Vein endothelial cell (primary cell): Measurements from ENCODE around the gene TIMM50. TPM values are rescaled to one million over a fixed set of nuclear protein-coding genes. Genes with fewer than 3 reads are reported as not detected.

Experiments used
- total RNA-seq: library from RNA; depleted of rRNA; stranded (reverse); fragments of >200 nt; gene quantifications from 2 replicates; pipeline ENCODE4 v1.2.3, GENCODE V29; 2012

Gene TIMM50
- total RNA-seq = 55.0 and 57.8 TPM in 2 replicates

GRCh38 chr19:39480337-39481228, at the start of gene TIMM50:
TSS of gene TIMM50 (plus strand) at chr19:39480838. CDS start at chr19:39480854, 16 bp downstream.

GRCh38 chr19:39435499-39436349, 44.9 kb upstream of the TIMM50 start, which contains the start of gene RPS16:
TSS of gene RPS16 (minus strand) at chr19:39435949. CDS start at chr19:39435895, 54 bp downstream.

GRCh38 chr19:39445196-39446111, 35.2 kb upstream of the TIMM50 start, which contains the start of gene SUPT5H:
TSS of gene SUPT5H (plus strand) at chr19:39445582. CDS start at chr19:39445891, 309 bp downstream.

DNA sequence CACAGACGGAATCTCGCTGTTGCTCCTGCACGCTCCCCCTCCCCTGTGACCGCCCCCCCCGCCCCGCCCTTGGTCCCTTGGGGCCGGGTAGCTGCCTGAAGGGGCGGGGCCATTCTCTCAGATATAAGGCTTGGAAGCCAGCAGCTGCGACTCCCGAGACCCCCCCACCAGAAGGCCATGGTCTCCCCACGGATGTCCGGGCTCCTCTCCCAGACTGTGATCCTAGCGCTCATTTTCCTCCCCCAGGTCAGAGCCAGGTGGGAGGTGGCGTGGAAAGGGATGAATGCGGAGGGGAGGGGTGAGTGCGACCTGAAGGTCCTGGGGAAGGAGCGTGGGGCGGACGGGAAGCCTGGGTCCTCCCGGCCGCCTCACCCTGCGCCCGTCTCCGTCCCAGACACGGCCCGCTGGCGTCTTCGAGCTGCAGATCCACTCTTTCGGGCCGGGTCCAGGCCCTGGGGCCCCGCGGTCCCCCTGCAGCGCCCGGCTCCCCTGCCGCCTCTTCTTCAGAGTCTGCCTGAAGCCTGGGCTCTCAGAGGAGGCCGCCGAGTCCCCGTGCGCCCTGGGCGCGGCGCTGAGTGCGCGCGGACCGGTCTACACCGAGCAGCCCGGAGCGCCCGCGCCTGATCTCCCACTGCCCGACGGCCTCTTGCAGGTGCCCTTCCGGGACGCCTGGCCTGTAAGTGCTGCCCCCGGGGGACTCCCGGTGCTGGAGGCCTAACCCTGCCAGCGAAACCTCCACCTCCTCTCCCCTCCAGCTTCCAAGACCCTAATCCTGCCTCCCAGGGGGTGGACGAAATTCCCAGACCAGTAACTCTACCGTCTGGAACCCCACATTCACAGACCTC, 18.4 kb downstream of the TIMM50 start, which contains the start of gene DLL3:
Gene DLL3 (plus strand): TSS at position 150 of the 845 bp plus-strand sequence. CDS start 28 bp downstream, at position 178.

DNA sequence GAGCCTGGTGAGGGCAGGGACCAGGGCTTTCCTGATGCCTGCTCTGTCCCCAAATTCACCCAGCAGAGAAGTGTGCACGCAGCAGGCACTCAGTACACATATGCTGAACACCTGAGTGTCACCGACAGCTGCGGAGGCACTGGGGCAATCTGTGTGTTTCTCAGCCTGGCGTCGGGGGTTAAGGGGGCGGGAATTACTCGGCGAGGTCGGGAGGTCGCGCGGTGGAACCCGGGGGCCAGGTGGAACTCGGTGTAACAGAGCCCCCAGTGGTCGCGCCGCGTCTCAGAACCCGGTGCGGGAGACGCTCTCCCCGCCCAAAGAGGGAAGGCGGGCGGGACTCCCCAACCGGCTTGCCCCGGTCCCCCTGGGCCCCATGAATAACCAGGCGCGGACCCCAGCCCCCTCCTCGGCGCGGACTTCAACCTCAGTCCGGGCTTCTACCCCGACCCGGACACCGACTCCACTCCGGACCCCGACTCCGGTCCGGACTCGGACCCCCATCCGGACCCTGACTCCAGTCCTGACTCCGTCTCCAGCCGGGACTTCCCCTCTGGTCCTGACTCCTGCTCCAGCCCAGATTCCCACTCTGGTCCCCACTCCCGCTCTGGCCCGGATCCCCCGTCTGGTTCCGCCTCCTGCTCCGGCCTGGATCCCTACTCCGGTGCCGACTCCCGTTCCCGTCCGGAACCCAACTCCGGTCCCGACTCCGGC, 34.4 kb downstream of the TIMM50 start, which contains the start of gene SELENOV:
Gene SELENOV (plus strand): TSS at position 300 of the 711 bp plus-strand sequence. CDS start 74 bp downstream, at position 374.

GRCh38 chr19:39532233-39533002, 51.8 kb downstream of the TIMM50 start, which contains the start of gene EID2B:
TSS of gene EID2B (minus strand) at chr19:39532852. CDS start at chr19:39532802, 50 bp downstream.

DNA sequence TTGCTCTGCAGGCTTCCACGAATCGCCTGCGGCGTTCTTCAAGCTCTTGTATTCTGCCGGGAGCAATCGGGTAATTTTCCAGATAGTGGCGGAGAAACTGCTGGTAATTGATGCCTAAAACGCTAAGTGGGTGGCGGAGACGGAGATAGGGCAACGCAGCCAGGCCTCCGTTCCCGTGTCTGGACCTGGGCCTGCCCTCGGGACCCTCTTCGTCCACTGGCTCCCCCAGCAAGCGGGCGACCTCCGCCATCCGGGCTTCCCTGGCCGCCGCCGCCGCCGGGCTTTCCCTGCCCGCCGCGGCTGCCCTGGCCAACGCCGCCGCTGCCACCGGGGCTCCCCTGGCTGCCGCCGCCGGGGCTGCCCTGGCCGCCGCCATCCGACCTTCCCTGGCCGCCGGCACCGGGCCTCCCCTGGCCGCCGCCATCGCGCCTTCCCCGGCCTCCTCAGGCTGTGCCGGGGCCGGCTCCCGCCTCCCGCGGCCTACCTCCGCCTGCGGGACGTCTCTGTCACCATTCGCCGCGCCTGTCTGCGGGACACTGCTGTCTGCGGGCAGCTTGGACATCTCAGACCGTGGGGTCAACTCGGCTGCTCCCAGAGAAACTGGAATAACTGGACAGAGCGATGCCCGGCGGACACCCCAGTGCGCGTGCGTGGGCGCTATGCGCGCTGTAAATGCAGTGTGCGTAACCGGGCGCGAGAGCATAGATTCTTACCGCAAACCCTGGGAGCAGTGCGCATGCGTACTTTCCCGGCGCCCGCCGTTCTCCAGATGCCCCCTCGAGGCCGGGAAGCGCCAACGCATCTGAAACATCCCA, 59.1 kb downstream of the TIMM50 start, which contains the start of gene EID2:
Gene EID2 (minus strand): TSS at position 644 of the 815 bp plus-strand sequence. CDS start 82 bp downstream, at position 562.

Other genes with a start within 250 kb of the TIMM50 start
- not detected in 2 replicates for gene IFNL3, start 235.8 kb upstream of the TIMM50 start, total RNA-seq
- not detected in 2 replicates for gene IFNL4, start 232.0 kb upstream of the TIMM50 start, total RNA-seq
- not detected in 2 replicates for gene IFNL2, start 212.4 kb upstream of the TIMM50 start, total RNA-seq
- gene IFNL1, start 184.4 kb upstream of the TIMM50 start, total RNA-seq = not detected in 2 replicates
- 0.29 and 0.65 TPM in 2 replicates for gene LRFN1, start 160.0 kb upstream of the TIMM50 start, total RNA-seq
- gene GMFG, start 144.8 kb upstream of the TIMM50 start, total RNA-seq = 51.9 and 70.2 TPM in 2 replicates
- gene SAMD4B, start 138.4 kb upstream of the TIMM50 start, total RNA-seq = 64.7 and 68.9 TPM in 2 replicates
- gene PAF1, start 89.7 kb upstream of the TIMM50 start, total RNA-seq = 29.8 and 32.0 TPM in 2 replicates
- gene MED29, start 89.5 kb upstream of the TIMM50 start, total RNA-seq = 17.3 and 24.2 TPM in 2 replicates
- 2.9 and 3.2 TPM in 2 replicates for gene ZFP36, start 74.0 kb upstream of the TIMM50 start, total RNA-seq
- gene PLEKHG2, start 68.2 kb upstream of the TIMM50 start, total RNA-seq = 31.7 and 36.9 TPM in 2 replicates
- 47.4 and 84.9 TPM in 2 replicates for gene RPS16, start 44.9 kb upstream of the TIMM50 start, total RNA-seq
- 85.1 and 98.3 TPM in 2 replicates for gene SUPT5H, start 35.3 kb upstream of the TIMM50 start, total RNA-seq
- gene DLL3, start 18.1 kb downstream of the TIMM50 start, total RNA-seq = 0.29 and 0.65 TPM in 2 replicates
- not detected in 2 replicates for gene SELENOV, start 34.3 kb downstream of the TIMM50 start, total RNA-seq
- 2.0 and 4.6 TPM in 2 replicates for gene EID2B, start 52.0 kb downstream of the TIMM50 start, total RNA-seq
- gene EID2, start 59.3 kb downstream of the TIMM50 start, total RNA-seq = 9.6 and 11.8 TPM in 2 replicates
- gene LGALS13, start 121.7 kb downstream of the TIMM50 start, total RNA-seq = not detected in 2 replicates
- gene LGALS16, start 175.1 kb downstream of the TIMM50 start, total RNA-seq = not detected in 2 replicates
- not detected in 2 replicates for gene LGALS14, start 223.6 kb downstream of the TIMM50 start, total RNA-seq